ENCODE measurements around the gene PIK3R5. TPM values are rescaled to one million over a fixed set of nuclear protein-coding genes. Genes with fewer than 3 reads are reported as not detected.

The PIK3R5 gene
- total RNA-seq, 2 donors from 2014 or later, result 30.7 to 42.9 TPM

- ATAC-seq (ENCODE audit: insufficient number of reproducible peaks, low FRiP score, low read depth) (no peak), DNase-seq (ENCODE audit: low spot score) (no peak)
- Histone ChIP-seq H3K27ac (no peak overlapping the region), H3K4me1 (ENCODE audit: control insufficient read depth in 1 of 2, low read depth in 2 of 2) (peaks cover 0 to 6% of the 10 kb centered on the region in 2 donors), H3K27me3 (replicated peaks; ENCODE audit: insufficient read depth) (peaks cover 5% of the 10 kb centered on the region), H3K36me3 (no peaks in the 10 kb centered on the region), H3K9me3 (no peaks in the 10 kb centered on the region), H3K4me3 (no peak overlapping the region)
- TF ChIP-seq CTCF (IDR thresholded peaks at IDR 0.05), result no peak
Observed at GRCh38 chr17:8968503-8968902, 3.0 kb upstream of the PIK3R5 start.

GRCh38 chr17:8967861-8968260 lies 2.4 kb upstream of the PIK3R5 start:
- no peak for TF ChIP-seq CTCF (IDR thresholded peaks at IDR 0.05)
- Histone ChIP-seq H3K36me3 (no peaks in the 10 kb centered on the region), H3K4me1 (ENCODE audit: control insufficient read depth in 1 of 2, low read depth in 2 of 2) (peaks cover 0 to 6% of the 10 kb centered on the region in 2 donors), H3K9me3 (no peaks in the 10 kb centered on the region), H3K27ac (no peak overlapping the region), H3K4me3 (no peak overlapping the region), H3K27me3 (replicated peaks; ENCODE audit: insufficient read depth) (peaks cover 5% of the 10 kb centered on the region)
- no peak for DNase-seq (ENCODE audit: low spot score)
- no peak for ATAC-seq (ENCODE audit: insufficient number of reproducible peaks, low FRiP score, low read depth)

GRCh38 chr17:8966926-8967325 lies 1.4 kb upstream of the PIK3R5 start:
- H3K4me1 ChIP-seq (ENCODE audit: control insufficient read depth in 1 of 2, low read depth in 2 of 2), result peaks cover 0 to 6% of the 10 kb centered on the region in 2 donors
- H3K4me3 ChIP-seq, result no peak overlapping the region
- no peak overlapping the region for H3K27ac ChIP-seq
- no peak for TF ChIP-seq CTCF (IDR thresholded peaks at IDR 0.05)
- ATAC-seq (ENCODE audit: insufficient number of reproducible peaks, low FRiP score, low read depth), result no peak
- peaks cover 5% of the 10 kb centered on the region for H3K27me3 ChIP-seq (replicated peaks; ENCODE audit: insufficient read depth)
- no peak for DNase-seq (ENCODE audit: low spot score)
- no peaks in the 10 kb centered on the region for H3K9me3 ChIP-seq
- no peaks in the 10 kb centered on the region for H3K36me3 ChIP-seq

GRCh38 chr17:8964801-8965393 lies 610 bp downstream of the PIK3R5 start:
- ATAC-seq (ENCODE audit: insufficient number of reproducible peaks, low FRiP score, low read depth) (no peak), DNase-seq (ENCODE audit: low spot score) (no peak)
- Histone ChIP-seq H3K4me3 (peak overlapping the region; percentile 69), H3K27me3 (replicated peaks; ENCODE audit: insufficient read depth) (peaks cover 5% of the 10 kb centered on the region), H3K36me3 (no peaks in the 10 kb centered on the region), H3K4me1 (ENCODE audit: control insufficient read depth in 1 of 2, low read depth in 2 of 2) (peaks cover 0 to 6% of the 10 kb centered on the region in 2 donors), H3K27ac (peak overlapping the region in 1 of 2 donors; percentile 67), H3K9me3 (no peaks in the 10 kb centered on the region)
- TF ChIP-seq CTCF (IDR thresholded peaks at IDR 0.05), result no peak

GRCh38 chr17:8963647-8964258 lies 1.8 kb downstream of the PIK3R5 start:
- no peak for TF ChIP-seq CTCF (IDR thresholded peaks at IDR 0.05)
- Histone ChIP-seq H3K27ac (no peak overlapping the region), H3K4me1 (ENCODE audit: control insufficient read depth in 1 of 2, low read depth in 2 of 2) (peaks cover 0 to 6% of the 10 kb centered on the region in 2 donors), H3K4me3 (peak overlapping the region; percentile 69), H3K9me3 (no peaks in the 10 kb centered on the region), H3K36me3 (no peaks in the 10 kb centered on the region), H3K27me3 (replicated peaks; ENCODE audit: insufficient read depth) (peaks cover 5% of the 10 kb centered on the region)
- no peak for ATAC-seq (ENCODE audit: insufficient number of reproducible peaks, low FRiP score, low read depth)
- no peak for DNase-seq (ENCODE audit: low spot score)
